Mucosa of descending colon (tissue), 3 donors: ENCODE results near the gene PDE4D. TPM values are rescaled to one million over a fixed set of nuclear protein-coding genes. Genes with fewer than 3 reads are reported as not detected.

Source experiments
- ATAC-seq: fragments of 200-7000 bp; cut with Tn5 transposase; one replicate; pipeline ENCODE4 v1.9.1; 2020; ENCODE audit warnings: mild to moderate bottlenecking, moderate library complexity
- DNase-seq, 3 donors: peaks; one replicate each; pipeline ENCODE4 v3.0.0-alpha.2; 2020
- H3K36me3 ChIP-seq: fragments of 200-600 bp; one replicate; pipeline ENCODE4 v1.8.0; 2021; ENCODE audit warnings: low read depth, mild to moderate bottlenecking
- H3K4me1 ChIP-seq: fragments of 200-600 bp; one replicate; pipeline ENCODE4 v1.8.0; 2021; ENCODE audit warnings: low read depth, mild to moderate bottlenecking
- H3K4me3 ChIP-seq: fragments of 200-600 bp; one replicate; pipeline ENCODE4 v1.8.0; 2021; ENCODE audit warnings: mild to moderate bottlenecking
- H3K9me3 ChIP-seq: fragments of 200-600 bp; one replicate; pipeline ENCODE4 v1.8.0; 2021; ENCODE audit warnings: mild to moderate bottlenecking
- CTCF ChIP-seq: fragments of 200-600 bp; IDR thresholded peaks from one replicate; pipeline ENCODE4 v1.8.0; 2022; ENCODE audit warnings: antibody characterized with exemption, mild to moderate bottlenecking
- intact Hi-C, 2 donors: fragments of 100-400 bp; cut with DNase I in 1 of 2; cut with micrococcal nuclease in 1 of 2; formaldehyde crosslinking; loops; one replicate each; pipeline versions ENCODE4 v1.11.0 to v1.11.1; 2022; cut with DNase I, micrococcal nuclease
- total RNA-seq, 3 donors: library from RNA; stranded (reverse); fragmentation: NEBNext Ultra II Directional in 2 of 3; extraction: Animal tissue kit (Norgen Biotek cat#: 25700) in 2 of 3; gene quantifications; one replicate each; pipeline versions ENCODE4 v1.2.1 to v1.2.4, GENCODE V29; 2021 to 2023
- donor health status: DM: no; HTN: no; CAD: no; lungs with moderate emphysema.
- donor health status: DM: no; HTN: no; CAD: no.
- donor health status: DM: no; HTN: yes; CAD: no.

The PDE4D gene
- total RNA-seq, 3 donors from 2014 or later = 37.9 to 137 (median 100) TPM

GRCh38 chr5:59768152-59769040 is 125.1 kb downstream of the PDE4D start:
- Histone ChIP-seq H3K4me3 (peak overlapping the region; percentile 13), H3K9me3 (no peaks in the 10 kb centered on the region), H3K4me1 (no peaks in the 10 kb centered on the region), H3K36me3 (no peaks in the 10 kb centered on the region)
- no peak for TF ChIP-seq CTCF
- ATAC-seq = peak; percentile 87
- intact Hi-C loops = no loop called here
- peak; percentile 63 to 83 (median 75) for DNase-seq

DNA sequence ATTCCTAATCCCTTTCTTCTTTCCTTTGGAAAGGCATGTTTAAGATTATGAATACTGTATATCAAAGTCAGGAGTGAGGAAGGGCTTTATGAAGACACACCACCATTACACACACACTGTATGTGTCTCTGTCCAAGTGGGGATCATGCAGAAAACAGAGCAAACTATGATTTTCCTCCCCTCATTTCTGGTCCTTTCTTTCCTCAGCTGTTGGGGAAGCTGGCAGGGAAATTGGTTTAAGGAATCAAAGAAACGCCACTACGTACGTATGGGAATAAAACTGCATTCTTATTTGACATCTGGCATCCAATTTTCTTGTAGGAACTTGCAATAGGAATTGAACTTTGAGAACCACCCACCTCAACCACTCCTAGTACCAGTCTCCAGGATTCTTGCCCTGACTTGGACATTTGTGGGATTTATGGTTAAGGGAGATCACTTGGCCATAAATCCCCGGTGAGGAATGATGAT is 125.8 kb downstream of the PDE4D start:
- intact Hi-C loops = no loop called here
- Histone ChIP-seq H3K9me3 (no peaks in the 10 kb centered on the region), H3K4me3 (peak overlapping the region; percentile 13), H3K4me1 (no peaks in the 10 kb centered on the region), H3K36me3 (no peaks in the 10 kb centered on the region)
- no peak for TF ChIP-seq CTCF
- ATAC-seq (peak; percentile 17), DNase-seq (no peak)

DNA sequence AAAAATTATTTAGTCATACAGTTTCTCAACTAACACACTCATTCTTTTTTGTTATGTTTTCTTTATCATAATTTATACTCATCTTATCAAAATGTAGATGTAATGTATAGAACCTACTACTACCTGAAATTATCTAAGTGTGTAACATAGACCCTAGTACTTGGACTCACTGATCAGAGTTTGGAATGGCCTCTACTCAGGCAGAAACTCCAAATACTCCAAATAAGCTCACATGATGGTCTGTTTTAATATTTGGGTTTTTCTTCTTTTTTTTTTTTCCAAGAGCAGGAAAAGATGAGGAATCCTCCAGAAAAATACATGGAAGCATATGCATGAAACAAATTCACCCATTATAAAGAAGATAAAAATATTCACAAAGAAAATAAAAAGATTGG is 126.3 kb downstream of the PDE4D start:
- TF ChIP-seq CTCF = no peak
- no peaks in the 10 kb centered on the region for H3K9me3 ChIP-seq
- no peak for DNase-seq
- no peaks in the 10 kb centered on the region for H3K4me1 ChIP-seq
- intact Hi-C loops = no loop called here
- ATAC-seq = no peak
- H3K4me3 ChIP-seq = no peak overlapping the region
- no peaks in the 10 kb centered on the region for H3K36me3 ChIP-seq

DNA sequence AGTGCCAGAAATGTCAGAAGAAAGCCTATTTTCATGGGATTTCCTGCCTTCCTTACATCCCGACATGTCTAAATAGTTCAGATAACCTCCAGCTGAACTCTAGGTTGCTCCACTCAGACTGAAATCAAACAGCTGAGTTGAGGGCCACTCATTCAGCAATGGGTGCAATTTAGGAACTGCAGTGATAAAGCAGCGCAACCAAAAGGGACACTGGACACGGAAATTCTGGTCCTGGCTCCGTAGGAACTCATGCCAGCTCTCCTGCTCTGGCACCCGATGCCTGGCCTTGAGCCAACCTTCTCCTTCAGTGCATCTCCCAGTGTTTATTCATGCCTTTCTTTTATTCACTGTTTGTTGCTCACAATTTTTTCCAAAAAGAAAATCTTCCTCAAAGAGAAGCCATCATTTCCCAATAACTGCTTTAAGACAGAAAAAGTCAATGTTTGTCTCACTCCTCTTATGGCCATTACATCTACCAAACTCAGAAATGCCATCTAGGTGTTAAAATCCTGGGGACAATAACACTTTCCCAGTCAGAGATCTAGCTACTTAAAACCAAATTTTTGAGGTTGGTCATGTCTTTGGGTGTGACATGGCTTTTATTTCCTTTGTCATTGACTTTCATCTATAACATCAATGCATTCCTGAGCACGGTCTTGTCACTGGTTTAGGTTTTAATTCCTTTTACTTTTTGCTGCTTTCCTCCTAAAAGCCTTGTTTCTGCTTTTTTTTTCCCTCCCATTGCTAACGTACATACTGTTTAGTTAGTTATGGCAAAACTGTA is 126.9 kb downstream of the PDE4D start:
- intact Hi-C loops = no loop called here
- H3K4me3 ChIP-seq = no peak overlapping the region

DNA sequence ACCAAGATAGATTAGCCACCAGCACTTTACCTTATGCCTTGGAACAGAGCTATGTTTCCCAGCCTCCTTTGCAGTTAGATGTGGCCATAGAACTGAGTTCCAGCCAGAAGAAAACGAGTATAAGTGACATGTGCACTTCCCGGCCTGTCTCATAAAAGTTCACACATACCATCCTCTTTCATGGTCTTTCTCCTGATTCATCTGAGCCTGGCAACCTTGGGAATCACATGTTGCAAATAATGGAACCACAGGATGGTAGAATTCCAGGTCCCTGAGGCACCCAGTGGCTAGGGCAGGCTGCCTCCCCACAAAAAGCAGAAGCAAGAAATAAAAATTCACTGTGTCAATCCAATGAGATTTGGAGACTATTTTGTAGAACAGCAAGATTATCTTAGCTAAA is 128.1 kb downstream of the PDE4D start:
- no peak overlapping the region for H3K4me3 ChIP-seq
- intact Hi-C loops = no loop called here
- H3K9me3 ChIP-seq = no peaks in the 10 kb centered on the region
- ATAC-seq (no peak), DNase-seq (no peak)
- TF ChIP-seq CTCF = no peak
- no peaks in the 10 kb centered on the region for H3K36me3 ChIP-seq
- H3K4me1 ChIP-seq = no peaks in the 10 kb centered on the region

More for the DNA sequence above, 126.9 kb downstream of the PDE4D start:
- Histone ChIP-seq H3K4me1 (no peaks in the 10 kb centered on the region), H3K36me3 (no peaks in the 10 kb centered on the region), H3K9me3 (no peaks in the 10 kb centered on the region)
- DNase-seq = peak in 2 of 3 donors; percentile 15 to 34
- no peak for TF ChIP-seq CTCF
- ATAC-seq = no peak
